Duodenal mucosa (tissue), 2 donors: Measurements from ENCODE around the gene ANKRD11.
"Not testable (repeated sequence)": the region's sequence is repeated elsewhere in the genome, so short reads cannot be mapped to it uniquely, and the experiment has no call there.

Source experiments
- H3K27ac ChIP-seq: one replicate; pipeline ENCODE4 v1.7.0; 2013; ENCODE audit warnings: low read depth, low read length
- H3K27me3 ChIP-seq, 2 donors: one replicate each; pipeline ENCODE4 v1.7.0; 2013; ENCODE audit warnings: low read length in 2 of 2, control low read depth in 1 of 2; ENCODE audit not compliant: insufficient read depth in 2 of 2, control insufficient read depth in 1 of 2
- H3K36me3 ChIP-seq, 2 donors: one replicate each; pipeline ENCODE4 v1.7.0; 2013; ENCODE audit warnings: low read length in 2 of 2, control low read depth in 1 of 2; ENCODE audit not compliant: insufficient read depth in 2 of 2, control insufficient read depth in 1 of 2
- H3K4me1 ChIP-seq, 2 donors: one replicate each; pipeline ENCODE4 v1.7.0; 2013; ENCODE audit warnings: low read length in 2 of 2, control low read depth in 1 of 2; ENCODE audit not compliant: insufficient read depth in 2 of 2, control insufficient read depth in 1 of 2
- H3K4me3 ChIP-seq, 2 donors: one replicate each; pipeline ENCODE4 v1.7.0; 2013; ENCODE audit warnings: low read length in 2 of 2, low read depth in 1 of 2
- H3K9ac ChIP-seq, 2 donors: one replicate each; pipeline ENCODE4 v1.7.0; 2013; ENCODE audit warnings: low read length in 2 of 2, low read depth in 1 of 2
- H3K9me3 ChIP-seq, 2 donors: one replicate each; pipeline ENCODE4 v1.7.0; 2013; ENCODE audit warnings: low read length in 2 of 2, control low read depth in 1 of 2; ENCODE audit not compliant: control insufficient read depth in 1 of 2

ANKRD11 gene

GRCh38 chr16:89334461-89334860, 155.9 kb downstream of the ANKRD11 start:
- H3K4me1 ChIP-seq, result peaks cover 33 to 44% of the 10 kb centered on the region in 2 donors
- no peaks in the 10 kb centered on the region for H3K9me3 ChIP-seq
- no peaks in the 10 kb centered on the region for H3K27me3 ChIP-seq
- peak overlapping the region in 1 of 2 donors; percentile 12 for H3K9ac ChIP-seq
- no peaks in the 10 kb centered on the region for H3K36me3 ChIP-seq
- no peak overlapping the region for H3K27ac ChIP-seq
- H3K4me3 ChIP-seq, result no peak overlapping the region

GRCh38 chr16:89334050-89334449, 156.3 kb downstream of the ANKRD11 start:
- Histone ChIP-seq H3K9ac (peak overlapping the region in 1 of 2 donors; percentile 12), H3K4me3 (no peak overlapping the region), H3K27me3 (no peaks in the 10 kb centered on the region), H3K36me3 (no peaks in the 10 kb centered on the region), H3K4me1 (peaks cover 30 to 41% of the 10 kb centered on the region in 2 donors), H3K27ac (no peak overlapping the region), H3K9me3 (no peaks in the 10 kb centered on the region)

- H3K27ac ChIP-seq, H3K27me3 ChIP-seq, H3K9ac ChIP-seq, H3K9me3 ChIP-seq, H3K4me3 ChIP-seq, H3K36me3 ChIP-seq: not testable (repeated sequence)
- peaks cover 26 to 36% of the 10 kb centered on the region in 2 donors for H3K4me1 ChIP-seq
These were observed 156.9 kb downstream of the ANKRD11 start for GRCh38 chr16:89333401-89334001.

GRCh38 chr16:89332902-89333245, 157.5 kb downstream of the ANKRD11 start:
- Histone ChIP-seq H3K4me1 (peaks cover 26 to 30% of the 10 kb centered on the region in 2 donors), H3K27ac (no peak overlapping the region)

DNA sequence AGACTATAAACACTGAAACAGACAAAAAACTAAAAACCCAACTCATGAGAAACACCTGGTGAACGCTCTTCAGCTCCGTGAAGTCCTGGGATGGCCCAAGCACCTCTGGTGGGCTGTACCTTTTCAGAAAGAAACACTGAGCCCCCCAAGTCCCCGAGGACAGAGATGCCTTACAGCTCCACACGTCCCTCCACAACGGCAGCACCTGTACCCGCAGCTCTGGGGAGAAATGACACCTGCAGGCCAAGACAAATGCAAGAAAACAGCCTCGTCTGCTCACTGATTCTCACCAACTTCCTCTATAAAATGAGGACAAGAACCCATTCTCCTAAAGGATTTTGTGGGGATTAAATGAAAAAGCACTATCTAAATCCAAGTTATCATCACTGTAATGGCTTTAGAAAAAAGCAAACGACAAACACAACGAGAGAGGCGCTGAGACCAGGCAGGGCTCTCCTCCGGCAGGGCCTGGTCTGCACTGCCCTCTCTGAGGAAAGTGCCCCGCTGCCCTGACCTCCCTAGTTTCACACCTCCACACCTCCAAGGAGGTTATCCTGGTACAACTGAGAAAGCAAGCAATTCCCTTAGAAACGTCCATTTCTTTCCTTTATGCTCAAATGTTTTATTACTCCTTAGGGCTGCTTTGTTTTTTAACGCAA, 158.0 kb downstream of the ANKRD11 start:
- Histone ChIP-seq H3K27me3 (no peaks in the 10 kb centered on the region), H3K4me3 (no peak overlapping the region), H3K9me3 (no peaks in the 10 kb centered on the region), H3K36me3 (no peaks in the 10 kb centered on the region), H3K9ac (no peak overlapping the region), H3K27ac (no peak overlapping the region), H3K4me1 (peaks cover 26 to 28% of the 10 kb centered on the region in 2 donors)

More at GRCh38 chr16:89332902-89333245, 157.5 kb downstream of the ANKRD11 start:
- Histone ChIP-seq H3K9ac (no peak overlapping the region), H3K36me3 (no peaks in the 10 kb centered on the region), H3K27me3 (no peaks in the 10 kb centered on the region), H3K9me3 (no peaks in the 10 kb centered on the region), H3K4me3 (no peak overlapping the region)

GRCh38 chr16:89331371-89332109, 158.8 kb downstream of the ANKRD11 start:
- Histone ChIP-seq H3K9me3 (no peaks in the 10 kb centered on the region), H3K9ac (no peak overlapping the region), H3K27ac (no peak overlapping the region), H3K4me3 (no peak overlapping the region), H3K36me3 (no peaks in the 10 kb centered on the region), H3K4me1 (peaks cover 29 to 31% of the 10 kb centered on the region in 2 donors), H3K27me3 (no peaks in the 10 kb centered on the region)

- H3K27me3 ChIP-seq, result no peaks in the 10 kb centered on the region
- no peak overlapping the region for H3K27ac ChIP-seq
- H3K4me1 ChIP-seq, result peaks cover 40% of the 10 kb centered on the region in 2 donors
- no peaks in the 10 kb centered on the region for H3K36me3 ChIP-seq
- no peak overlapping the region for H3K9ac ChIP-seq
- peak overlapping the region in 1 of 2 donors; percentile 16 for H3K4me3 ChIP-seq
- H3K9me3 ChIP-seq, result no peaks in the 10 kb centered on the region
These were observed 160.0 kb downstream of the ANKRD11 start for GRCh38 chr16:89330177-89330856.

GRCh38 chr16:89329830-89330176, 160.6 kb downstream of the ANKRD11 start:
- H3K9me3 ChIP-seq, H3K27me3 ChIP-seq, H3K9ac ChIP-seq, H3K36me3 ChIP-seq, H3K4me3 ChIP-seq, H3K27ac ChIP-seq: not testable (repeated sequence)
- H3K4me1 ChIP-seq, result peaks cover 35 to 40% of the 10 kb centered on the region in 2 donors

- H3K27ac ChIP-seq, H3K9ac ChIP-seq, H3K9me3 ChIP-seq, H3K4me3 ChIP-seq, H3K27me3 ChIP-seq, H3K36me3 ChIP-seq: not testable (repeated sequence)
- H3K4me1 ChIP-seq, result peaks cover 24 to 38% of the 10 kb centered on the region in 2 donors
These were observed 161.7 kb downstream of the ANKRD11 start for GRCh38 chr16:89328412-89329400.
